GM19397 (cell line): ENCODE measurements around the gene C2CD4C.
"Not testable (repeated sequence)": the region's sequence is repeated elsewhere in the genome, so short reads cannot be mapped to it uniquely, and the experiment has no call there.

Experiments used
- ATAC-seq: cut with Tn5 transposase; IDR thresholded peaks from one replicate; pipeline ENCODE4 v1.9.1; 2021; ENCODE audit warnings: mild to moderate bottlenecking, moderate library complexity; ENCODE audit not compliant: unreplicated experiment

C2CD4C gene

DNA sequence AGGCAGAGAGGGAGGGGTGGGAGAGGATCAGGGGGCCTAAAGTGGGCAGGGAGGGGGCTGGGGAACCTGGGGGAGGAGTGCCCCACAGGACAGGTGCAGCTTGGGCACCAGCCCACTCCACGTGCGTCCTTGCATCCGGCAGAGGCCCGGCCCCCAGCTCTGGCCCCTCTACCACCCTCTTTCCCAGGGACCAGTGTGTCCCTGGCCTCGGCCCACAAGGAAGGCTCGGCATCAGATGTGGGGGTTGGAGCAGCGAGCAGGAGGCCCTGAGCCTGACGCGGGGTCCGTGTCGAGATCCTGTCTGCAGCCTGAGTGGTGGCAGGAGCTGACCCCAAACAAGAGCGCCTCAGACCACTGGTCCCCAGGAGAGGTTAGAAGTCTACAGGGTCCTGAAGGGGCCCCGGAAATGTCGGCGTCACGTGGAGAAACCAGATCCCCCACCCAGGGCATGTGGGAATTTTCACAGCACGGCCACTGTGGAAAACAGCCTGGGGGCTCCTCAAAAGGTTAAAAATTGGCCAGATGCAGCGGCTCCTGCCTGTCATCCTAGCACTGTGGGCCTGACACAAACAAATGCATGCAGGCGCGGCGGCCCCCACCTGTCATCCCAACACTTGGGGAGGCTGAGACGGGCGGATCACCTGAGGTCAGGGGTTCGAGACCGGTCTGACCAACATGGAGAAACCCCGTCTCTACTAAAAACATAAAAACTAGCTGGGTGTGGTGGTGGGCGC lies 30.4 kb upstream of the C2CD4C start:
- no peak for ATAC-seq

DNA sequence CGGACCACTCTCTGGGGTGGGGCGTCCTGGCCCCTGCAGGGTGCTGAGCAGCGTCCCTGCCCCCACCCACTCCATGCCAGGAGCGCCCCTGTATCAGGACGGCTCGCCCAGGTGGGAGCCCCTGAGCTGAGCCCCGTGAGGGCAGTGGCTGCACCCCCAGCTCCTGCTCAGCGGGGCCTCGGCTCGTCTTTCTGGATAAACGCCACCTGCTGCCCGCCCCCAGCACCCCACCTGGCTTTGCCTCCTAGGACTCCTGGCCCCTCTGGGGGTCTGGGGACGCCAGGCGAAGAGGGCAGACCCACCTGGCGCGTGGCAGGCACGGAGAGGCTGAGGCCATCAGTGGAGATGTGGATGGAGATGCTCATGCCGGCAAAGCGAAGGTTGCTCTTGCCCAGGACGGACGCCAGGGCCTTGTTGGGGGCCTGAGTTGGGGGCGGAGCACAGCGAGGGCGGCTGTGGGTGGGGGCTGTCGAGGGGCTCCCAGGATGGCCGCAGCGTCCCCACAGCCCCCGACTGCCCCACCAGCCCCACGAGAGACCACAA lies 29.5 kb upstream of the C2CD4C start:
- no peak for ATAC-seq

DNA sequence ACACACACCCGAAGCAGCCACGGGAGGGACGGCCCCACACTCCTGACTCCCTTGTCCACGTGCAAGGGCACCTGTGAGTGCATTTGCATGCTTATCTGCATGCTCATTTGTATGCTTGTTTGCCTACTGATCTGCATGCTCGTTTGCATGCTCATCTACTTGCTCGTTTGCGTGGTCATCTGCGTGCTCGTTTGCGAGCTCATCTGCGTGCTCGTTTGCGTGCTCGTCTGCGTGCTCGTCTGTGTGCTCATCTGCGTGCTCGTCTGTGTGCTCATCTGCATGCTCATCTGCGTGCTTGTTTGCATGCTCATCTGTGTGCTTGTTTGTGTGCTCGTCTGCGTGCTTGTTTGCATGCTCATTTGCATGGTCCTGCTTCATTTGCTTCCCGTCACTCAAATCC lies 28.1 kb upstream of the C2CD4C start:
- ATAC-seq = no peak

DNA sequence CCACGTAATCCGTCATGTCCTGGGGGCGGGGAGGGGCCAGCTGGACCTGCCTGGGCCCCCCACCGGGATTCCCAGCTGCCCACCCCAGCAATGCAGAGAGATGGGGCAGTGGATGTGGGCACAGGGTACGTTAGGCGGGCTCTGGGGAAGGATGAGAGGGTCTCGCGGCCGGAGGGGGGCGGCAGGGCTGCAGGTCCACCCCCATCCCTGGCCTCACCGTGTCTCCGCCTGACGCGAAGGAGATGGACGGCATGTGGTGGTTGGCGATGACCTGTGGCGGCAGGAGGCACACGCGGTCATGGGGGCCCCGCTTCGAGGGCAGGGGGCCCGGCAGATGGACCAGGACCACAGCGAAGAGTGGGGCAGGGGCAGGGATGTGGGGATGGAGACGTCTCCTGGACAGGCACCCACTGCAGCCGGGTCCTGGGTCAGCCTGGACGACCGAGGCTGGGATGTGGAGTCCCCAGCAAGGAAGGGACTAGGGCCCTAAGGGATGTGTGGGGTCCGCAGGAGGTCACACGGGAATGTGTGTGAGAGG lies 27.5 kb upstream of the C2CD4C start:
- ATAC-seq = no peak

DNA sequence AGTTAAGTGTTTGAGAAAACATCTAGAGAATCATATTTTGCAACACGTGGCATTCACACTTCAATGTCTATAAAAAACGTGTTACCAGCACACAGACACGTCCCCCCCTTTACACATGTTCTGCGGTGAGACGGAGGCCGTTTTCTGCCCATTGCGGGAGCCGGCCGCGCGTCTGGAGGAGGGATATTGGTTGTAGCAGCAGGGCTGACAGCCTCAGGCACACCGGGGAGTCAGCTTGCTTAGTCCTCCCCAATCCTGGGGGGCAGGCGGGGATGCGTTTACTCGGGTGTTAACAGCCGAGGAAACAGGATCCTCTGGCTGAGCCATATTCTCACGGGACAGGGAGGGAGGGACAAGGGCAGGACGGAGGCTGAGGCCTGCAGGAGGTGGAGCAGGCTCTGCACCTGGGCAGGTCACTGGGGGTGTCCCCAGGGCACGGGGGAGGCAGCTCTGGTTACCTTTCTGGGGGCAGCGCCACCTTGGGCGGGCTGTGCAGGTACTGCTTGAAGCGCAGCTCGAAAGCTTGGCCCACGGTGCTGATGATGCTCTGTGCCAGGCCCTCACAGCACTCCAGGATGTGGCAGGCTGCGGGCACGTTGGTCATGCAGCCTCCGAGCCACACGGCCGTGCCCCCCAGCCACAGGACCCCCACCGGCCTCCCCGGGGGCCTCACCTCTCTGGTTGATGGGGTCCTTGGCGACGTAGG lies 26.9 kb upstream of the C2CD4C start:
- ATAC-seq = no peak

DNA sequence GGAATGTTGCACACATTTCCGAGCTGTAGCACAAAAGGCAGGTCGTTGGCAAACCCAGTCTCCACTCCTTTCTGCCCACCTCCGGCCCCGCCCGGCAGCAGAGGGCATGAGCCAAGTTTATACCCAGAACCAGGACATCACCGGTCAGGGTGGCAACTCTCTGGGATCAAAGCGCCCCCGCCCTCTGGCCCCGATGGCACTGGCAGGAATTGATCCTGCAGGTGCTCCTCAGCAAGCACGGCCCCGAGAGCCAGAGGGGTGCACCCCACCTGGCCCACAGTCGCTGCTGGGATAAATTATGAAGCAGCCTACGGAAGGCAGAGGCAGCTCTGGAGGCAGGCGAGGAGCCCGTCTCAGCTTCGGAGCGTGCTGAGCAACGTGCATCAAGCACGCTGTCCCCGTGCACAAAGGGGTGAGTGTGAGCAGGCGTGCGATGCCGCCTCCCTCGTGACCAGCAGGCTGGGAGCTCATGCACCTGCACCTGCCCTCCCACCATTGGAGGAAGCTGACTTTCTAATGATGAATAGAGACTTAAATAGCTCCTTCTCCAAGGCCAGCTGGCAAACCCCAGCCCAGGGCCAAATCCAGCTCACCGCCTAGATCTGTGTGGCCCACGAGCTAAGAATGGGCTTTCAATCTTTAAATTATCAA lies 26.2 kb upstream of the C2CD4C start:
- ATAC-seq = no peak

DNA sequence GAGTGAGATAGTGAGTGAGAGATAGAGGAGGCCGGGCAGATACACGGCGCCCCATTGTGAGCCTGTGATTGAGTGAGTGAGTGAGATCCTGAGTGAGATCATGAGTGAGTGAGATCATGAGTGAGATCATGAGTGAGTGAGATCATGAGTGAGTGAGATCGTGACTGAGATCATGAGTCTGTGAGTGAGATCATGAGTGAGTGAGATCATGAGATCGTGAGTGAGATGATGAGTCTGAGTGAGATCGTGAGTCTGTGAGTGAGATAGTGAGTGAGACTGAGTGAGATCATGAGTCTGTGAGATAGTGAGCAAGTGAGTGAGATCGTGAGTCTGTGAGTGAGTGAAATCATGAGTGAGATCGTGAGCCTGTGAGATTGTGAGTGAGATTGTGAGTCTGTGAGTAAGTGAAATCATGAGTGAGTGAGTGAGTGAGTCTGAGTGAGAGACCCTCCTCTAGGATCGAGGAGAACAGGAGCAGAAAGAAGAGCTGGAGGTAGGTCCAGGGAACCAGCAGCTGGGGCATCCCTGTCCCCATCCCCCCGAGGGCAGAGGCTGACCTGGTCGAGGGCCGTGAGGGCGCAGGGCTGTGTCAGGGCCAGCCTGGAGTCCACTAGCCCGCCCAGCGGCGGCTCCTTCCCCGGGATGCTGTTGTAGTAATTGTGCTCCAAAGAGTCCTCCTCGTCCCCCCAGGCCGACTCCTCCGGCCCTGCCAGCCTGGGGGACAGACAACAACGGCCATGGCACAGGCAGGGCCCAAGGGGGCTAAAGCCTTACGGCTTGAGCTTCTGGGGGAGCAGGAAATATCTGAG lies 25.4 kb upstream of the C2CD4C start:
- no peak for ATAC-seq

DNA sequence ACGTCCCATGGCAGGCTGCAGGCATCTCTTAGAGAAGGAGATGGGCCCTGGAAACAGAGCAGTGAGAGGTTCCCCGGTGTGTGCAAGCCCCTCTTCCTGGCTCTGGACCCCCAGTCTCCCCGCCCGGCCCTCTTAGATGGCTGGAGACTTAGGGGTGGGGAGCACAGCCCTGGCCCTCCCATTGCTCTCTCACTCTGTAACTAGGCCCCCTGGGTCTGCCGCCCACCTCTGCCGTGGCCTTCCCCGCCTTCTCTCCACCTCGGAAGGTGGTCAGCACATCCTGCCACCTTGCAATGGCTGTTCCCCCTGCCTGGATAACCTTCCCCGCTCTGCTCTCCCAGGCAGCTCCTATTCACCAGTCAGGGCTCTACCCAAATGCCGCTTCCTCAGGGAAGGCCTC lies 21.8 kb upstream of the C2CD4C start:
- ATAC-seq = no peak

DNA sequence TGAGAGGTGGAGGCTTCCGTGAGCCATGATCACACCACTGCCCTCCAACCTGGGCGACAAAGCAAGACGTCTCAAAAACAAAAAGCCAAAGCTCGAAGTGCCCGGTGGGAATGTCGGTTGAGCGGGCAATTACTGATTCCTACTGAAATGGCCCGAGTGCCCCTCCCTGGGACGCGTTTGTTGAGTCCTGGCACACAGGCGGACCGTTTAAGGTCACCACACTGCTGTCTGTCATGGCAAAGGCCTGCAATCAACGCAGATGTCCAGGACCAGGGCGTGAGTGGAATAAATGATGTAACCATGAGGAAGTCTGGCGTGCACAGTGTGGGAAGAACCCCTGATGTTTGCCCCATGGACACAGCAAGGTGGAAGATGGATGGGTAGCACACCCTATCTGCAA lies 19.2 kb upstream of the C2CD4C start:
- no peak for ATAC-seq

DNA sequence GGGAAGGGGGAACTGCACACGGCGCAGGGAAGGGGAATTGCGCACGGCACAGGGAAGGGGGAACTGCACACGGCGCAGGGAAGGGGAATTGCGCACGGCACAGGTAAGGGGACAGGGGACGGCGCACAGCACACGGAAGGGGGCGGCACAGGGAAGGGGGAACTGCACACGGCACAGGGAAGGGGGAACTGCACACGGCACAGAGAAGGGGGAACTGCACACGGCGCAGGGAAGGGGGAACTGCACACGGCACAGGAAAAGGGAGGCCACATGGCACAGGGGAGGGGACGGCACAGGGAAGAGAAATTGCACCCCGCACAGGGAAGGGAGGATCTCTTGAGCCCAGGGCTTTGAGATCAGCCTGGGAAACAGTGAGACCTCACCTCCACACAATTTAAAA lies 18.7 kb upstream of the C2CD4C start:
- not testable (repeated sequence) for ATAC-seq

DNA sequence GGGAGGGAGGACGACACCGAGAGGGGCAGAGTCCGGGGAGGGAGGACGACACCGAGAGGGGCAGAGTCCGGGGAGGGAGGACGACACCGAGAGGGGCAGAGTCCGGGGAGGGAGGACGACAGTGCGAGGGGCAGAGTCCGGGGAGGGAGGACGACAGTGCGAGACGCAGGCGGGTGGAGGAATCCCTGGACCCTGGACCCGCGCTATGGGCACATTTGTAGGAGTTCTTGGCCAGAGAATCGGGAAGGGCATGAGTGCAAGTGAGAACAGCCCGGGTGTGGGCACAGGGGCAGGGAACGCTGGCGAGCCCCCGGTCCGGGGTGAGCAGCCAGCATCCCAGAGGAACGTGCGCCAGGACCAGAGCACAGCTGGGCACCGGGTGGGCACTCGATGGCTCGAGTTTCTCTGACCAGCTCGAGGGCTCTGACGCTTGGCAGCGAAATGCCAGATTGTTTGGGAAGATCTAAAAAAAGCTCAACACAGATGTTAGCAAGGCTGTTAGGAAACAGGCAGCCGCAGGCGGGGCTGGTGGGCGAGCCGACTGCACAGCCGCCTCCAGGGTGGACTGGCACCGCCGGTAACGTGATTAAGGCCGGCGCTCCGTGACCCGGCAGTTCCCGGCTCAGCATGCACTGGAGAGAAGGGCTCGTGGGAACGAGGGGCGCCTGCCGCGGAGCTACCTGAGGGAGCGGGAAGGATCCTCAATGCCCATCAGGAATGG lies 17.9 kb upstream of the C2CD4C start:
- ATAC-seq = no peak

DNA sequence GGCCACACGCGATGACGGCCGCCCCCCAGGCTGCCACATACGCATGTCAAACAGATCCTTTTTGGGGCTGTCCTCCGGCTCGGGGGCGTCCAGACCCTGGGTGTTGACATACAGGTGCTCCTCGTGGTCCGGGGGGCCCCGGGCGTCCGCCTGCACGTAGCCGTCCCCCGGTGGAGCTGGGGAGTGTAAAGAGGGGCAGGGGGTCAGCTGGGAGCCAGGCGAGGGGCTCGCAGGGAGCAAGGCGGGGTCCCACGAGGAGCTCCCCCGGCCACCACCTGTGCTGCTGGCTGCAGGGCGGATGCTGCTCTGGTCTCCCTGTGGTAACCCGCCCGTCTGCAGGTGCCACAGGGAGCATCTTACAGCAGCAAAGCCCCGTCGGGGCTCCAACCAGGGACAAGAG lies 16.1 kb upstream of the C2CD4C start:
- no peak for ATAC-seq

DNA sequence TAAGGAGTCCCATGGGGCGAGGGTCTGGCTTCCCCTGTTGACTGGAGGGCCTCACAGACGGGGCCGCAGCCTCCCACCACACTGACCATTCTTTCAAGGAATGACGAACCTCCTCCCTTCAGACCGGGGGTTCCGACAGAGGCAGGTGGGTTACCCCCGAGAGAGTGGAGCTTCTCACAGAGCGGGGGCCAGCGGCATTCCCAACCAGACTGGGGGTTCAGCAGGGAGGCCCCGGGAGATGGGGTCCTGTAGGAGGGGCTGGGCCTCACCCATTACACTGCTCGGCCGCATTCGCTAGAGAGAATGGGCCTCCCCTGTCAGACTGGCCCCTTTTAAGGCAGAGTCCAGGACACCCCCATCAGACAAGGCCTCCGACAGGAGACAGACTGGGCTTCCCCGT lies 15.6 kb upstream of the C2CD4C start:
- no peak for ATAC-seq

DNA sequence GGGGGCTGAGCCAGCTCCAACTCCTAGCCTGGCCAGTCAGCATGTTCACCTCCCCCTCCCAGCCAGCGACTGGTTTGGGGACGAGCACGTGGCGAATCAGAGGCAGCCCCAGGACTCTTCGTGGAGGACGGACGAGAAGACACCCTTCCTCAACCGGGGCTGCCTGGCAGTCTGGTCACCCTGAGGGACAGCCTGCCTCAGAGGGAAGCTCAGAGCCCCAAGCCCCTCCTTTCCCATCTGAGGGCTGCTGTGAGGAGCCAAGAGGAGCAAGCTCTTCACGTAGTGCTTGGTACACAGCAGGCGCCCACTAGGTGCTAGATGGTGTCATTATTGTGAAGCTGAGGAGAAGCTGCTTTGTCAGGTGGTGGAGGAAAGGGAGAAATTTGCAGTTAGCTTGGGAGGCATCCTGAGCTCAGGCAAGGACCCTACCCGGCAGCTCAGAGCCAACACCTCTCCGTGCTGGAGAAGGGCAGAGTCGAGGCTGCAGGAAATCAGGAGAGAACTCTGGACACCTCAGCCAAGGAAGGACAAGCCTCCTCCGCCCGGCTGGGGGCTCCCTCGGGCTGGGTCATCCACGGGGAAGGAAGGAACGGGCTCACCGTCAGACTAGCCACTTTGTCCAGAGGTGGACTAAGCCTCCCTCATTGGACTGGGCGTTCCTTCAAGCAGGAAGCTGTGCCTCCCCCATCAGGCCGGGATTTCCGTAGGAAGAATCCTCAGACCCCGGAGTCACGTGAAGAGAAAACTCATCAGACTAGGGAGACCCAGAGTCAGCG lies 14.9 kb upstream of the C2CD4C start:
- no peak for ATAC-seq

DNA sequence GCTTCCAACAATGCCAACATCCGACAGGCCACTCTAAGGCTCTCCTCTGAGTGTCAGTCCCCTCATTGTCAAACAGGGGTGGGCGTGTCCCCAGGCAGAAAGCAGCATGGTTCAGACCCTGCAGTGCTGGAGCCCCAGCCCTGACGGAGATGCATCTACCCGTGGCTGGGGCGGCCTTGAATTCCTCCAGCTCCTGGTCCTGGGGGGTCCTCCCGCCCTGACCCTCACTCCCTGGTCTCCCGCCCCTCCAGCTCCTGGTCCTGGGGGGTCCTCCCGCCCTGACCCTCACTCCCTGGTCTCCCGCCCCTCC lies 13.9 kb upstream of the C2CD4C start:
- not testable (repeated sequence) for ATAC-seq

DNA sequence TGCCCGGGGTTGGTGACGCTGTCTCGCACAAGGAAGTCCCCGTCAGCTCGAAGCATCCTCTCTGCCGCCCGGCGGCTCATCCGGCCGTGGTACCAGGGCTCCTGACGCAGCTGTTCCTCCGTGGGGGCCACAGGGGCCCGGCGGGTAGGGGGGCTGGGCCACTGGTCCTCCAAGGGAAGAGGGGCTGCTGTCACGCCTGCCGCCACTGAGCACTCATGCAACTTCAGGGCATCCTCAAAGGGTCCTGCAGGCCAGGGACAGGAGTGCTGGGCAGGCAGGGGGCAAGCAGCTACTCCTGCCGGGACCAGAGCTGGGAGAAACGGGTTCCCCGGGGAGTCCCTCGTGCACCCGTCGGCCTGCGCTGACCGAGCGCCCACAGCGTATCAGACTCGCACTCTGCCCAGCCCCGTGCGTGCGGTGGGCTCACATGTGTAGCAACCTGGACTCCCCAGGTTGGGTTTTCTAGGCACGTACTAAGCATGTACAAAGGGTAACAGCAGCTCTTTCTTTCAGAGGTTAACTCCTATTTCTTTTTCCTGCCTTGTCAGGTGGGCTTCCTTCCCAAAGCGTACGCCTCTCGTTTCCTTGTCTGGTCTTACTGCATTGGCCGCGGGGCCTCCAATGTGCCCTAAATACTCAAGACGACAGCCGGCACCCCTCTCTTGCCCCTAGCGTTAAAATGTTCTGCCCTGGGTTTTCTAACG lies 13.4 kb upstream of the C2CD4C start:
- ATAC-seq = no peak

DNA sequence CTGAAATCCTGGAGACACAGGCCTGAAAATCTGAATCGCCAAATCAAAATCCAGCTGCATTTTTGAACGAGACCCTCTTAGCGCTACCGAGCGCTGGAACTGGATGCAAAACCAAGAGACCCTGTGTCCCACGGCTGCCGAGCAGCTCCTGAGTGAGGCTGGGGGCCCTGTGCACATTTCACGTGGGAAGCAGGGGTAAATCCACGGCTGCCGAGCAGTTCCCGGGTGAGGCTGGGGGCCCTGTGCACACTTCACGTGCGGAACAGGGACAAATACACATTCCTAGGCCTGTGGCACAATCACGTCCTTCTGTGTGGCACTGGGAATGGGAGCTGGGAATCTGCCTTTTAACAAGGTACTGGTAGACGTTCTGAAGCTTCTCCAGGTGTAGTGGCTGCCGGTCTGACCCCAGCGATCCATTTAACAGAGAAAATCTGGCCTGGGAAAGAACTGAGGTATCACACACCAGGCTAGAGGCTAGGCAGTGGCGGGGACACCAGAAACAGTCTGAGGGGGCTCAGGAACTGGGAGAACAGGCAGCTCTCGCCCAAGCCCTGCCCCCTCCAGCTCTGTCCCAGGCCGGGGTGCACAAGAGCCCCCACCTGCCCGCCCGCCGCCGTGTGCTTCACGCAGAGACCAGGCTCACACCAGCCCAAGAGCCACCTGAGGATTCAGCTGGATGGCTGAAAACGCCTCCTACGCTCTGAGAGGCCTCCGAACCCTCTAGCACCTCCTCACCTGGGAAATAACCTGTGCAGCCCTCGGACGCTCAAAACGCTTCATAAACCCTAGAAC lies 11.0 kb upstream of the C2CD4C start:
- ATAC-seq = no peak
